ENCODE results near the gene ESYT3. TPM values are rescaled to one million over a fixed set of nuclear protein-coding genes. Genes with fewer than 3 reads are reported as not detected.

ESYT3 gene, protein sequence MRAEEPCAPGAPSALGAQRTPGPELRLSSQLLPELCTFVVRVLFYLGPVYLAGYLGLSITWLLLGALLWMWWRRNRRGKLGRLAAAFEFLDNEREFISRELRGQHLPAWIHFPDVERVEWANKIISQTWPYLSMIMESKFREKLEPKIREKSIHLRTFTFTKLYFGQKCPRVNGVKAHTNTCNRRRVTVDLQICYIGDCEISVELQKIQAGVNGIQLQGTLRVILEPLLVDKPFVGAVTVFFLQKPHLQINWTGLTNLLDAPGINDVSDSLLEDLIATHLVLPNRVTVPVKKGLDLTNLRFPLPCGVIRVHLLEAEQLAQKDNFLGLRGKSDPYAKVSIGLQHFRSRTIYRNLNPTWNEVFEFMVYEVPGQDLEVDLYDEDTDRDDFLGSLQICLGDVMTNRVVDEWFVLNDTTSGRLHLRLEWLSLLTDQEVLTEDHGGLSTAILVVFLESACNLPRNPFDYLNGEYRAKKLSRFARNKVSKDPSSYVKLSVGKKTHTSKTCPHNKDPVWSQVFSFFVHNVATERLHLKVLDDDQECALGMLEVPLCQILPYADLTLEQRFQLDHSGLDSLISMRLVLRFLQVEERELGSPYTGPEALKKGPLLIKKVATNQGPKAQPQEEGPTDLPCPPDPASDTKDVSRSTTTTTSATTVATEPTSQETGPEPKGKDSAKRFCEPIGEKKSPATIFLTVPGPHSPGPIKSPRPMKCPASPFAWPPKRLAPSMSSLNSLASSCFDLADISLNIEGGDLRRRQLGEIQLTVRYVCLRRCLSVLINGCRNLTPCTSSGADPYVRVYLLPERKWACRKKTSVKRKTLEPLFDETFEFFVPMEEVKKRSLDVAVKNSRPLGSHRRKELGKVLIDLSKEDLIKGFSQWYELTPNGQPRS
- not detected in 2 replicates for total RNA-seq

DNA sequence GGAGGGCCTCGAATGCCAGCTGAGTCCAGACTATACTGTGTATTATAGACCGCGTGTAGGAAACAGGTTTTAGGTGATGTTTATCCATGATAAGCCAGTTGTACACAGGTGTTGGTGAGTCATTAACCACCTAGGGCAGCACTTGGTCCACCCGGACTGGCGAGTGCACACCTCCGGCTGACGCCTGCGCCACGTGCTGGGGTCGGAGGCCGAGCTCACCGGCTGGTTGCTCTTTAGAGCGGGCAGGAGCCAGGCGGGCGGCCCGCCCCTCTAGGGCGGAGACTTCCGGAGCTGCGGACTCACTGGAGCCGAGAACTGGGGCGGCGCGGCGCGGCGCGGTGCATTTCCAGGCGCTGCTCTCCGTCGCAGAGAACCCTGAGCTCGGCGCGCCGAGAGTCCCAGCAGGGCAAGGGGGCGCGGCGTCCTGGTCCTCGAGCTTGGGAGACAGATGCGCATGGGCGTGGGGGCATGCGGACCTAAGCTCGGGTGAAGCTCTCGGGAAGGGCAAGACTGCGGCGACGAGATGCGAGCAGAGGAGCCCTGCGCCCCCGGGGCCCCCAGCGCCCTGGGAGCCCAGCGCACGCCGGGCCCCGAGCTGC, at the start of gene ESYT3:
TSS of gene ESYT3 (plus strand) at position 341 of the 599 bp plus-strand sequence. CDS start at position 524, 183 bp downstream.
- peak; percentile 47 for DNase-seq

DNA sequence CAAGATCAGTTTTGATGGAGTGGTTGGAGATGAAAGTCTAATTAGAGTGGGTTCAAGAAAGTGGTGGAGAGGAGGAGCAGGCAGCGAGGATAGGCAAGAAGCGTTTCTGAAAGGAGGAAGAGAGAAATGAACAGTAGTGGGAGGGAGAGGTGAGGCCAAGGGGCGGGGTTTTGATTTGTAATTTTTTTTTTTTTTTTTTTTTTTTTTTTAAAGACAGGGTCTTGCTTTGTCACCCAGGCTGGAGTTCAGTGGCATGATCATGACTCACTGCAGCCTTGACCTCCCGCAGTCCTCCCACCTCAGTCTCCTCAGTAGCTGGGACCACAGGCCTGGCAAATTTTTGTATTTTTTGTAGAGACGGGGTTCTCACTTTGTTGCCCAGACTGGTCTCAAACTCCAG, 49.4 kb upstream of the ESYT3 start:
- no peak for DNase-seq

GRCh38 chr3:138389144-138389601, 45.2 kb upstream of the ESYT3 start:
- DNase-seq = no peak

DNA sequence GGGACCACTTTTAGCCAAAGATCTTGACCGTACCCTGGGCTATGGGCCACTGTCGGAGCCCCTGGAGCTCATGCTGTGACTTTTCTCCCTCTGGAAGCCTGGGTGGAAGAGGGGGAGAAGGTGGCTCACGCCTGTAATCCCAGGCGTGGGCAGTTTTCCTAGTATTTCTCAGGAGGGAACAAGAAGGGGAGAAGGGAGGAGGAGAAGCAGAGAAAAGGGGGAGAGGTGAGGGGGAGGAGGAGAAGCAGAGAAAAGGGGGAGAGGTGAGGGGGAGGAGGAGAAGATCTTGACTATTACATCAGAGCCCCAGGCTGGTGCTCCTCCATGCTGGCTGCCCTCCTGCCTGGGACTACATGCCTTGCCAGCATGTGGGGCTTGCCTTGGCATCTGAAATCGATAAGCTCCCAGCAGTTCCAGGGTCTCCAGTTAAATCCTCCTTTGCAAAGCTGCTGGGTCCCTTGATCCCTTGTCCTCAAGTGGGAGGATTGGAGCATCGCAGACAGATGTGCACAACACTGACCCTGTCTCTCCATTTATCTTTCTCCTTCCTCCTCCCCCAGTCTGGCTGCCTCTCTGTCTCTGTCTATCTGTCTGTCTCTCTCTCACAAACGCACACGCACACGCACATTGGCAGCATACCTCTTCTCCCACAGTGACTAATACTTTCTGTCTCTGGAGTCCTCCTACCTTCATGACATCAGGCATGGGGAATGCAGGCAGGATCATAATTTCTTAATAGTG, 44.4 kb upstream of the ESYT3 start:
- DNase-seq = no peak

- DNase-seq = no peak
Observed at GRCh38 chr3:138390582-138390932, 43.9 kb upstream of the ESYT3 start.

GRCh38 chr3:138394156-138394555, 40.3 kb upstream of the ESYT3 start:
- no peak for DNase-seq

DNA sequence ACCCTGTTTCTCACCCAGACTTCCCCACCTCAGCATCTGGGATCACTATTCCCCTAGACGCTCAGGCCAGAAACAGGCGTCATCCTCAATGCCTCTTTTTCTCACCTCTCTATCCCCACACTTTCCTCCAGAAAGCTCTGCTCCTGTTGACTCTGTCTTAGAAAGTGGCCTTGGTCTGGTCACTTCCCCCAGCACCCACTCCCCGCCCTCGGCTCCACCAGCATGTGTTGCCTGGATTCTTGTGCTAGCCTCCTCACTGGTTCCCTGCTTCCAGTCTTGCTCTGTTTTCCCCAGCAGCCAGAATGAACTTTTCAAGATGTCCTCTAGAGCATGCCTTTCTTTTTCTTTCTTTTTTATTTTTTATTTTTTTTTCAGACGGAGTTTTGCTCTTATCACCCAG, 39.7 kb upstream of the ESYT3 start:
- DNase-seq = no peak

GRCh38 chr3:138395865-138396751, 38.3 kb upstream of the ESYT3 start:
- no peak for DNase-seq

DNA sequence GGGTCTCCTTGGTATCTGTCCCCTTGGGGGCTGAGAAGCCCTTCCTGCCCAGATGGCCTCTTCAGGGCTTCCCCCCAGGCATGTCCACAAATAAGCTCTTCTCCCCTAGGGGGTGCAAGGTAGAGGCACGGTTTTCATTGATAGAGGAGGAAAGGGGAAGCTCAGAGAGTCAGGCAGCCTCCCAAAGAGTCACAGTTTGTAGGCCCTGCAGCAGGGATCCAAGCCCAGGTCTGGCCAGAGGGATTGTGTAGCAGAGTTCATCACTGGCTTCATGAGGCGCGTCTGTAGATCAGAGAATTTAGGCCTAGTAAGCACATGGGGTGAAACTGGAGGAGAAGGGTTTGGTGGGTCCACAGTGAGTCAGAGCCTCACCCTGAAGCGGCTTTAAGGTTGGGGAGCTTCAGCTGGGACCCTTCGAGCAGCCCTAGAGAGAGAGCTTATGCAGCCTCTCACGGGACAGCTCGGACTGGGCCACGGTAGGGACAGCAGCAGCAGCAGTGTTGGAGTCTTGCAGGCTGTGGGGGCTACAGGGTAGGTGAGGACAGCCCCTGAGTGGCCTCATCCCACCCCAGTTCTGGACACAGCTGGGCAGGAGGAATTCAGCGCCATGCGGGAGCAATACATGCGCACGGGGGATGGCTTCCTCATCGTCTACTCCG, 37.5 kb upstream of the ESYT3 start:
- DNase-seq = no peak

GRCh38 chr3:138397983-138398382, 36.4 kb upstream of the ESYT3 start:
- DNase-seq = peak; percentile 18

DNA sequence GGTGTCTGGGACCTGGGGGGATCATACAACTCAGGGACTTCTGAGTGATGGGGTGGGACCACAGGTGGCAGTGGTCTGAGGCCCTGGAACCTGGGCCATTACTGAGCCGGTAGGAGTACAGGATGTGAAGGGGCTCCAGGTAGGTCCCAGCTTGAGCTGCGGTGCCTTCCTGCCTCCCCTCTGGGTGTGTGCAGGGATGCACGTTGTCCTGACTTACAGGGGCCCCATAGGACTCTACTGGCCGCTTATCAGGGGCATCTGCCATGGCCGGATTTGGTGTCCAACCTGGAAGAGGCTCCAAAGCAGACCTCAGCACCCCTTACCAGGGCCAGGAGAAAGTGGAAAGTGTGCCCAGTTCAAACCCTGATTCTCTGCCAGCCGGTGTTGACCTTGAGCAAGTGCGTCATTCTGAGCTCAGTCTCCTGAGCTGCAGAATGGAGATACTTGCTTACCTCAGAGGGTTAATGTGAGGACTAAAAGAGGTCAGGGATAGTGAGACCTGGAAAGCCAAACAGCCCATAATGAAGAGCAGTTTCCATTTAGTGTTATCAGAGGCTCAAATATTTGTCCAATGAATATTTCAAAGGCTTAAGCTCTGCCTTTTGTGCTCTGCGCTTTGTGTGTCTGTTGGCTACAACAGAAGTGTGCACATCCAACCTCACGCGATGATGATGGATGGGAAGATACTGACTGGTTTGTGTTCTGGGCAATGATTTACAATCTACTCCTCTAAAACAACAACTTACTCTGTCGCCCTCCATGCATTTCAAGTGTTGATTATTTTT, 35.4 kb upstream of the ESYT3 start:
- DNase-seq = no peak

DNA sequence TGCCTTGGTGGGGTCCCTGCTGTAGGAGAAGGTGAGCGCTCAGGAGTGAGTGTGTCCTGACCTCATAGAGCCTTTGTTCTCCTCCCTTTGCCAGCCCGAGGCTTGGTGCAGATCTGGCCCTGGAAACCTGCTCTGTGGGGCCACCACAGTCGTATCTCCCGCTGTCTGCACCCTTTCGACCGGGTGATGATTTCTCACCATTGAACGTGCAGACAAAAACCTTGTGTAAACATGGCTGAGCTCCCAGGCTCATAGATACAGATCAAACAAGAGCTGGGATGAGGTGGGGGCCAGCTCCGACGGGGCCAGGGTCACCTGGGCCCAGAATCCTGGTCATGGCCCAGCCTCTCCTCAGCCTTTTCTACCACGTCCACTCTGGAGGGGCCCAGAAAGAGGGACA, 34.6 kb upstream of the ESYT3 start:
- DNase-seq = no peak

DNA sequence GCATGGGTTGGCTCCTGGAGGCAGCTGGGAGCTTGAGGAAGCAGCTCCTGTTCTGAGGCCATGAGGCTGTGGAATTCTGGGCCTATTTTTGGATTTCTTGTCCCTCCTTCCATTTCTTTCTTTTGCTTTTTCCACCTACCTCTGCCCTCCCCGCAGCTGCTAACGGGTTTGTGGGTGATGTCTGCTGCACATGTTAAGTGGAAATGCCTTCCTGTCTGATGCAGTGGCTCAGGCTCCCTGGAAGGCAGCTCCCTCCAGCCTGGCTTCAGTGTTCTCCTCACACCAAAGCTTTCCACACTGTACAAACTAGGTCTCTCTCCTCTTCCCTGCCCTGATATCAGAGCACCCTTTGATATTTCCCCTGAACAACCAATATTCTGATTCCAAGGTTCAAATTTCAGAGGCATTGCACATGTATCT, 33.8 kb upstream of the ESYT3 start:
- DNase-seq = no peak

GRCh38 chr3:138401834-138402233, 32.6 kb upstream of the ESYT3 start:
- DNase-seq = no peak

DNA sequence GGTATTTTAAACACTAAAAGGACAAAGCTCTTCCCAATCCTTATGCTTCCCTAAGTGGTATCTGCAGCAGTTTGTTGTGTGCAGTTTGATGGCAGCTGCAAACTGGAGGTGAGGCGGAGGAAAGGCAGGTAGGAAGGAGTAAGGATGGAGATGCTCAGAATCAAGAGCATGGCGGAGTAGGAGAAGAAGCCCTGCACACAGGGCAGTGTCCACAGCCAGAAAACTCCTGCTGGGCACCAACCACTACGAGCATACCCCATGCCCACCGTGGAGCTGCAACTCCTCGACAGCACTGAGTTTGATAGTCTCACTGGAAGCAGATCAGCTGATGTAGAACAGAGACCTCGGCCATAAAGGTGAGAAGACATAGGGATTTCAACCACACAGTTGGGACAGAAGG, 30.3 kb upstream of the ESYT3 start:
- DNase-seq = no peak

DNA sequence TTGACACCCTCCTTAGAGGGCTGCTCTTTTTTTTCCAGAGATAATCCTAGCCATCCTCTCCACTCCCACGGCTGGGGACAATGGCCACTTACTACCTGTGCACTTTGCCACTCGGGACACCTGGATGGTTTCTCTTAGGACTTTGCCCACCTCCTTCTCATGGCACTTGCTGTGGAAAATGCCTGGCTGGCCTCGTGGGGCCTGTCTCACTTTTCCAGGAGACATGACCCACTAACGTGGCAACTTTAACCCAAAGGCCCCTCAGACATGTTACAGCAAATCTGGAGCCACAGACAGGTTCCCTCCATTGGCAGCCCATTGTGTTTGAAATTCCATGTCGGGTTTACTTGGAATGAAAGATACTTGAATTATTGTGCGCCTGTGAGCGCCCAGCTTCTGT, 29.4 kb upstream of the ESYT3 start:
- no peak for DNase-seq

DNA sequence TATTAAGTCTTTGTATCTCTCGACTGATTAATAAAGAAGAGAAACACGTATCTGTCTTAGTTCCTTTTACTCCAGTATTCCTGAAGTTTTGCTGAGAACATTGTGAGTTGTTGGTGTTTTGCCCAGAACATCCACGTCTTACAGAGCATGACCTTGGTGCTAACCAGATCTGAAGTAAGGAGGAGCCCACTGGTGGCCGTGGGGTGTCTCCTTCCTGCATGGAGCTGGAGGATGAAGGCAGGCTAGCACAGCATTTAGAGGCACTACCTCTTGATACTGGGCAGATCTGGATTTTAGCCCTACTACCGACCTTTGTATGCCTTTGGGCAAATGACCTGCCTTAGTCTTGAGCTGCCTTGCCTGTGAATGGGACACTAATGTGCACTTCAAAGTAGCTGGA, 28.9 kb upstream of the ESYT3 start:
- no peak for DNase-seq

DNA sequence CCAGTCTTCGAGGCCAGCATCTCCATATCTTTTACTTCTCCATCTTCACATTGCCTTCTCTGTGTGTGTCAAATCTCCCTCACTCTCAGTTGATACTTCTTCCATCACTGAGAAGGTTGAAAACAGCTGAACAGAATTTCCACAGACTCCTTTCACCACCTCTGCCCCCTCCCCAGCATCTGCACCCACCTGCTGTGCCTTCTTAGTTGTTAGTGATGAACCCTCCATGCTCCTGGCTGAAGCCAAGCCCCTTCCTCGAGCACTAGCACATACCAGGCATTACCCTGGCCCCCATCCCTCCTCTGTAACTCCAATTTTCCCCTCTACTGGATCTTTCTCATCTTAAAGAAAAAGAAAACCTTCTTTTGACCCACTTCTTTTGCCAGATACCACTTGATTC, 27.8 kb upstream of the ESYT3 start:
- DNase-seq = no peak

DNA sequence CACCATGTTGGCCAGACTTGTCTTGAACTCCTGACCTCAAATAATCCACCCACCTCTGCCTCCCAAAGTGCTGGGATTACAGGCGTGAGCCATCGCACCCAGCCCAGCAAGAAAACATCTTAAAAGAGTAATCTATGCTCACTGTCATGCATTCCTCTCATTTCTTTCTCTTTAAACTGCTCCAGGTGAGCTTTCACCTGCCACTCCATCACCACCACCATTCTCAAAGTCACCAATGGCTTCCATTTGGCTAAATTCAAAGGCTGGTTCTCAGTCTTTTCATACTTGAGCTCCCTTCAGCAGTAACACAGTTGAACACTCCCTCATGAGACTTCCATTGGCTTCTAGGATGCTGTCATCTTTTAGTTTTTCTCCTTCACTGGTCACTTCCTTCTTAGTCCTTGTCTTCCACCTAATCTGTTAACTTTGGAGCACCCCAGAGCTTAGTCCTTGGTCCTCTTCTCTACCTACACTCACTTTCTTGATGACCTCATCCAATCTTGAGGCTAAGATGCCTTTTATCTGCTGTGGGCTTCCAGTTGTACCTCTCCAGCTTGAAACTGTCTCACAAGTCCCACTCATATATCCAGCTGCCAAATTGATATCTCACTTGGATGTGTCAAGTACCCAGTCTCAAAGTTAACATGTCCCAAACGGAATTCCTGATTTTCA, 27.0 kb upstream of the ESYT3 start:
- no peak for DNase-seq
